Ishikawa (cell line): ENCODE results near the gene PINK1.

Experiments
- CEBPB ChIP-seq: IDR thresholded peaks from 2 replicates; pipeline ENCODE4 v1.6.1; 2012
- CREB1 ChIP-seq: IDR thresholded peaks from 2 replicates; pipeline ENCODE4 v1.6.1; 2012; ENCODE audit warnings: low read depth
- EGR1 ChIP-seq: IDR thresholded peaks from 2 replicates; pipeline ENCODE4 v1.6.1; 2012
- EP300 ChIP-seq: IDR thresholded peaks from 2 replicates; pipeline ENCODE4 v1.6.1; 2012; ENCODE audit warnings: borderline replicate concordance
- FOXM1 ChIP-seq: IDR thresholded peaks from 2 replicates; pipeline ENCODE4 v1.6.1; 2012; ENCODE audit warnings: low read depth, borderline replicate concordance
- MAX ChIP-seq: IDR thresholded peaks from 2 replicates; pipeline ENCODE4 v1.6.1; 2012
- NFIC ChIP-seq: IDR thresholded peaks from 2 replicates; pipeline ENCODE4 v1.6.1; 2012
- RAD21 ChIP-seq: IDR thresholded peaks from 2 replicates; pipeline ENCODE4 v1.6.1; 2012; ENCODE audit warnings: low read depth
- REST ChIP-seq: IDR thresholded peaks from 2 replicates; pipeline ENCODE4 v1.6.1; 2012; ENCODE audit warnings: low read depth, mild to moderate bottlenecking
- TAF1 ChIP-seq: IDR thresholded peaks from 2 replicates; pipeline ENCODE4 v1.6.1; 2012; ENCODE audit warnings: low read depth, mild to moderate bottlenecking
- TCF12 ChIP-seq: IDR thresholded peaks from 2 replicates; pipeline ENCODE4 v1.6.1; 2012; ENCODE audit warnings: low read depth
- TEAD4 ChIP-seq: IDR thresholded peaks from 2 replicates; pipeline ENCODE4 v1.6.1; 2012
- YY1 ChIP-seq: IDR thresholded peaks from 2 replicates; pipeline ENCODE4 v1.6.1; 2012; ENCODE audit warnings: low read depth
- ZBTB7A ChIP-seq: IDR thresholded peaks from 2 replicates; pipeline ENCODE4 v1.6.1; 2012; ENCODE audit warnings: low read depth
- TF ChIP-seq, protein P1 (sequence below): IDR thresholded peaks from 2 replicates; pipeline ENCODE4 v1.6.1; 2012

The PINK1 gene

GRCh38 chr1:20681999-20682398, 48.7 kb downstream of the PINK1 start:
- TF ChIP-seq CEBPB (no peak), FOXM1 (no peak)

- TF ChIP-seq TEAD4 (no peak), CEBPB (no peak), TCF12 (no peak), YY1 (no peak), TAF1 (no peak), NFIC (no peak), RAD21 (no peak), MAX (no peak), REST (no peak), CREB1 (no peak), EGR1 (no peak), FOXM1 (no peak)
- TF ChIP-seq, protein P1, sequence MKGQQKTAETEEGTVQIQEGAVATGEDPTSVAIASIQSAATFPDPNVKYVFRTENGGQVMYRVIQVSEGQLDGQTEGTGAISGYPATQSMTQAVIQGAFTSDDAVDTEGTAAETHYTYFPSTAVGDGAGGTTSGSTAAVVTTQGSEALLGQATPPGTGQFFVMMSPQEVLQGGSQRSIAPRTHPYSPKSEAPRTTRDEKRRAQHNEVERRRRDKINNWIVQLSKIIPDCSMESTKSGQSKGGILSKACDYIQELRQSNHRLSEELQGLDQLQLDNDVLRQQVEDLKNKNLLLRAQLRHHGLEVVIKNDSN, result no peak
These were observed 49.4 kb downstream of the PINK1 start for GRCh38 chr1:20682571-20683236.

DNA sequence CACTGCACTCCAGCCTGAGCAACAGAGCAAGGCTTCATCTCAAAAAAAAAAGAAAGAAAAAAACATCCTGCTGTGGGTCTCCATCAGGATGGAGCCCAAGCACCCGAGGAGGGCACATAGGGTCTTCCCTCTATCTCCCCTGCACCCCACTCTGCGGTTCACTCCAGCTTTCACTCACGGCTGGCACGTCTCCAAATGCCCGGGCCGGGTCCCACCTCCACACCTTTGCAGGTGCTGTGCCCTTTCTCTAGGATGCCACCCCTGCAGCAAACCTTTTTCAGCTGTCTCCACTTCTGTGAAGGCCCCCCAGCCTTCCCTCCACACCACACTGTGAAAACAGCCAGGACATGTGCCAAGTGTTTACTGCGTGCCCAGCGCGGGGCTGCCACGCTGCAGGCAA, 50.4 kb downstream of the PINK1 start:
- TF ChIP-seq MAX (no peak), RAD21 (no peak)

DNA sequence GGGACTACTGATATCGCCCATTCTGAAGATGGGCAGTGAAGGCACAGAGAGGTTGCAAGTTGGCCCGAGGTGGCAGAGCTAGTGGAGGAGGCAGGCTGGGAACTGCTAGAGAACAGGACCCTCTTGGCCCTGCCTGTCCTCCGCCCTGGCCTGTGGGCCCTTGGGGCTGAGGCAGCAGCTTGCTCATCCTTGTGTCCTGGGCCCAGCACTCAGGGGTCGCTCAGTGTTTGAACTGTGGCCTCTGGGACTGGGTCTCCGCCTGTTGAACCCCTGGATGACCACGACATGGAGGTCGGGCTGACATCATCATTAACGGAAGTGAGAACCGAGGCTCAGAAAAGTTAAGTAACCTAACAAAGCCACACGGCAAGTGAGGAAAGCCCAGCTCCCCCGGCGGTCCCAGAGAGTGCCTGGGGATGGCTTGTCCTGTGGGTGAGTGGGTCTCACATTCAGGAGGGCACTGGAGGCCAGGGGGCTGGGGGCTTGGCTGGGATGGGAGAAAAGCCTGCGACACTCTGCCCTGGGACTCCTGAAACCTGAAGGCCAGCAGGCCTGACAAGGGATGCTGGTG, 50.9 kb downstream of the PINK1 start:
- TF ChIP-seq YY1 (no peak), CREB1 (no peak), FOXM1 (no peak), TAF1 (no peak), RAD21 (no peak), EGR1 (no peak), EP300 (no peak), MAX (no peak), CEBPB (no peak), ZBTB7A (no peak), REST (no peak), TCF12 (no peak), NFIC (no peak), TEAD4 (no peak)
- TF ChIP-seq, protein P1, result no peak

DNA sequence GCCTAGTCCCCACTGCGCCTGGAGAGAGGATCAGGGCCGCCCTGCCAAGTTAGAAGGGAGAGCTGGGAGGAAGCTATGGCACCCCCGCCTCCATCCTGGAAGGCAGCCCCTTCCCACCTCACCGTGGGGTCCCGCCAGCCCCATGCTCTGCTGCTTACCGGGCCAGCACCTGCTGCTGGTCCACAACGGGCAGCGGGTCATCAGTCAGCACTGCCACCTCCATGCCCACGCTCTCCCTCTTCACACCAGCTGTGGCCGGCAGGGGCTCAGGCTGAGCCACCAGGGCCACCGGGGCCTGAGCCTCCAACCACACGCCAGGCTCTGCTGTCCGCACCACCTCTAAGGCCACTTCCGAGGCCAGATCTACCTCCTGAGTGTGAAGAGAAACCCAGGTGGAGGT, 51.4 kb downstream of the PINK1 start:
- TF ChIP-seq EP300 (no peak), TCF12 (no peak), CEBPB (no peak), MAX (no peak), CREB1 (no peak)
- TF ChIP-seq, protein P1, result no peak
